Muscle layer of colon (tissue), 2 donors: ENCODE data around the gene RIMS3.

ENCODE experiments used
- H3K27ac ChIP-seq: one replicate; pipeline ENCODE4 v1.7.0; 2013; ENCODE audit warnings: low read depth, mild to moderate bottlenecking, low read length, moderate library complexity
- H3K27me3 ChIP-seq, 2 donors: one replicate each; pipeline ENCODE4 v1.7.0; 2013; ENCODE audit warnings: low read length in 2 of 2, mild to moderate bottlenecking in 2 of 2; ENCODE audit not compliant: insufficient read depth in 2 of 2, control insufficient read depth in 1 of 2
- H3K36me3 ChIP-seq: one replicate; pipeline ENCODE4 v1.7.0; 2013; ENCODE audit warnings: mild to moderate bottlenecking, low read length; ENCODE audit not compliant: insufficient read depth
- H3K4me1 ChIP-seq: one replicate; pipeline ENCODE4 v1.7.0; 2013; ENCODE audit warnings: mild to moderate bottlenecking, low read length; ENCODE audit not compliant: insufficient read depth
- H3K4me3 ChIP-seq, 2 donors: one replicate each; pipeline ENCODE4 v1.7.0; 2013; ENCODE audit warnings: low read length in 2 of 2, low read depth in 1 of 2, mild to moderate bottlenecking in 1 of 2, moderate library complexity in 1 of 2
- H3K9ac ChIP-seq: one replicate; pipeline ENCODE4 v1.7.0; 2013; ENCODE audit warnings: low read length
- H3K9me3 ChIP-seq: one replicate; pipeline ENCODE4 v1.7.0; 2013; ENCODE audit warnings: mild to moderate bottlenecking, low read length
- donor health status: abdominal sarcoma.
- donor health status: Adenocarcinoma of cecum.

The RIMS3 gene

DNA sequence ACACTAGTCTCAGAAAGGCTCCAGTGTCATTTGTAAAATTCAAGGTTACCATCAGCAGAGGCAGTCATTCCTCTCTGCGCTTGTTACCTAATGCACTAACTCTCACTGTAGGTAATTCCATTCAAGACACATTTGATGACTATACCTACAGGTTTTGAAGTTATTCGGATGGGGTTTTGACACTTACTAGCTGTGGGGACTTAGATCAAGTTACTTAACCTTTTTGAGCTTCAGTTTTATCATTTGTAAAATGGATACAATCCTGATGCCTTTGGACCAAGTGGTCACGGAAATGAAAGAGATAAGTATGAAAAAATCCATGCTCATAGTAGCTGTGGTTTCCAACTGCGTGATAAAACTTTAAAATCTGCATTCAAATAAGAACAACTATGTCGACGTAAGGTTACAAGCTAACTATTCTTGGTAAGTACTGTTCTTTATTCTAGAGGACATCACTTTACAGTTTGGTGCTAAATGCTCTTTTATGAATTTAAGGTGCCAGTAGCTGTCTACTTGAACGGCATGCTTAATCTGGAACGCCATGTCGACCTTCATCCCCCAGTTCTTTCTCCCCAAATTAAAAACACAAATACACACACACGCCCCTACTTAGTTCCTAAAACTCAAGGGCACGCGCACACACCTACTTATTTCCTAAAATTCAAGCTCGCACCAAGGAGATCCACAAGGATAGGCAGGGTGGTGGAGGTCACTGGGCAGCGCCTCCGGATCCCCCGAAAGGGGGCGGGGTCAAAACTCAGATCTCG is 25.5 kb upstream of the RIMS3 start:
- no peaks in the 10 kb centered on the region for H3K9me3 ChIP-seq
- peaks cover 18% of the 10 kb centered on the region for H3K4me1 ChIP-seq
- H3K27me3 ChIP-seq, result no peaks in the 10 kb centered on the region
- peak overlapping the region; percentile 99 for H3K27ac ChIP-seq
- H3K9ac ChIP-seq, result peak overlapping the region; percentile 18
- peak overlapping the region; percentile 94 for H3K4me3 ChIP-seq
- peaks cover 8% of the 10 kb centered on the region for H3K36me3 ChIP-seq

- Histone ChIP-seq H3K36me3 (peaks cover 10% of the 10 kb centered on the region), H3K4me1 (peaks cover 18% of the 10 kb centered on the region), H3K27ac (no peak overlapping the region)
These were observed 24.3 kb upstream of the RIMS3 start for GRCh38 chr1:40689737-40690136.

DNA sequence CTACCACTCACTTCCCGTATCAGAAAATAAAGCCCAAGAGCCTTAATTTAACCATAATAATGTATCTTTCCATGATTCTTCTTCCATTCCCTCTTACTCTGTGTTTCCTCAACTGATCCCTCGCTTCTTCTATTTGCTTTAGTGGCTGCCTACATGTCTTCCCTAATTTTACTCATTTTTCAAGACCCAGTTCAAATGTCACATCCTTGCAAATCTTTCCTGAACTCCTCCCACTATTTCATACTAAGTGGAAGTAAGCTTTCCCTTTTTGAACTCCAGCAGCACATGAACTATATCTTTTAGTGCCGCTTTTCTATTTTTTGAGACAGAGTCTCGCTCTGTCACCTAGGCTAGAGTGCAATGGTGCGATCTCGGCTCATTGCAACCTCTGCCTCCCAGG is 22.2 kb upstream of the RIMS3 start:
- H3K4me1 ChIP-seq, result peaks cover 11% of the 10 kb centered on the region
- peaks cover 10% of the 10 kb centered on the region for H3K36me3 ChIP-seq
- H3K27me3 ChIP-seq, result no peaks in the 10 kb centered on the region
- H3K27ac ChIP-seq, result no peak overlapping the region
- H3K4me3 ChIP-seq, result no peak overlapping the region
- no peak overlapping the region for H3K9ac ChIP-seq
- H3K9me3 ChIP-seq, result no peaks in the 10 kb centered on the region

More at GRCh38 chr1:40689737-40690136, 24.3 kb upstream of the RIMS3 start:
- H3K9me3 ChIP-seq, result no peaks in the 10 kb centered on the region
- no peak overlapping the region for H3K4me3 ChIP-seq
- H3K9ac ChIP-seq, result no peak overlapping the region
- H3K27me3 ChIP-seq, result no peaks in the 10 kb centered on the region

GRCh38 chr1:40687059-40687458 is 21.6 kb upstream of the RIMS3 start:
- peaks cover 10% of the 10 kb centered on the region for H3K36me3 ChIP-seq

GRCh38 chr1:40684669-40685068 is 19.2 kb upstream of the RIMS3 start:
- Histone ChIP-seq H3K4me1 (no peaks in the 10 kb centered on the region), H3K4me3 (no peak overlapping the region), H3K27ac (no peak overlapping the region), H3K36me3 (peaks cover 10% of the 10 kb centered on the region), H3K9ac (no peak overlapping the region), H3K27me3 (no peaks in the 10 kb centered on the region), H3K9me3 (no peaks in the 10 kb centered on the region)

More at GRCh38 chr1:40687059-40687458, 21.6 kb upstream of the RIMS3 start:
- no peak overlapping the region for H3K4me3 ChIP-seq
- H3K4me1 ChIP-seq, result peaks cover 5% of the 10 kb centered on the region
- H3K27ac ChIP-seq, result no peak overlapping the region
- no peak overlapping the region for H3K9ac ChIP-seq
- no peaks in the 10 kb centered on the region for H3K9me3 ChIP-seq
- no peaks in the 10 kb centered on the region for H3K27me3 ChIP-seq

DNA sequence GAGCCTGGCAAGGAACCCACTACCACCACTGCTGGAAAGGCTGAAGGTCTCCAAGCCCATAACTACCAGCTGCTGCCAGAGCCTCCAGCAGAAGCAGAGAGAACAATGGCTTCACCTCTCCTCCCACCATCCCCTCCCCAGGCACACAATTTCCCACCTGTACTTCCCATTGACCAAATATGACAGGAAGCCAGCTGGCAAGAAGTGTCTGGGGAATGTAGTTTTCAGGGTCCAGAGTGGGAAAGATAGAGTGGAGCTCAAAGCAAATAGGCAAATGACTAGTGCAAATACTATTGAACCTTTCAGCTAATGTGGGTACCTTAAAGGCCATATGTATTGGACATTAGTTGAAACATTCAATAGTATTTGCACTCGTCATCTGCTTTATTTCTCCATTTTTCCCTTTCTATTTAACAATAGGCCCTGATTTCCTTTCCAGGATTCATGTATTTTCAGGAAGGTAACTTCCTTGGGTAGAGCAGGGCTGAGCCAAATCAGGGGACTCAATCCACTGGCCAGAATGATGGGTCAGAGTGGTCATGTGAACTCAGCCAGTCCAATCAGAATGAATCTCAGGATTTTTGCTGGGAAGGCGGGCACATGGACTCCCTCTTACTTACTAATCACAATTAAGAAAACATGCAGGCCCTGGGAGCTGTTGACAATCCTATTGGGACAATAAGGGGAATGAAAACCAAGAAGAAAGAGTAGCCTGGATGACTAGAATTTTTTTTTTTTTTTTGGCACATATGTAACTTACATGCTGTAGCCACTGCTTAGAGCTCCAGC is 13.9 kb upstream of the RIMS3 start:
- no peaks in the 10 kb centered on the region for H3K9me3 ChIP-seq
- H3K4me3 ChIP-seq, result no peak overlapping the region
- no peaks in the 10 kb centered on the region for H3K27me3 ChIP-seq
- H3K9ac ChIP-seq, result no peak overlapping the region
- no peak overlapping the region for H3K27ac ChIP-seq
- no peaks in the 10 kb centered on the region for H3K36me3 ChIP-seq
- H3K4me1 ChIP-seq, result no peaks in the 10 kb centered on the region

DNA sequence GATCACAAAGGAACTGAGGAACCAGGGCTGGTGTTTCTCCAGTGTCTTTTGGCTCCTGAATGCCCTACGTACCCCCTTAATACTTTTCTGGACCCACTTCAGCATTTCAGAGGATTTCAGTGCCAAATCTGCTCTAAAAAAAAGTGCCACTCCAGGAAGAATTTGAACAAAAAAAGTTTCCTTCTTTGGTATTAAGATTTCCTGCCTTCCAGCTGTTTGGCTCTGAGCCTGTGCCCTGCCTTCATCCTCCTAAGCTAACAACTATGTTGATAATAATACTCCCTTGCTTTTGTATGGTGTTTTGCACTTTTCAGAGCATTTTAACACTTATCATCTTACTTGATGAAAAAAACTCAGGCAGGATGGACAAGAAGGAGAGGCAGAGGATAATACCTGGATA is 11.0 kb upstream of the RIMS3 start:
- no peaks in the 10 kb centered on the region for H3K4me1 ChIP-seq

GRCh38 chr1:40673452-40673851 is 8.0 kb upstream of the RIMS3 start:
- no peaks in the 10 kb centered on the region for H3K27me3 ChIP-seq

More for the DNA sequence above, 11.0 kb upstream of the RIMS3 start:
- Histone ChIP-seq H3K36me3 (no peaks in the 10 kb centered on the region), H3K27ac (no peak overlapping the region), H3K9me3 (no peaks in the 10 kb centered on the region), H3K9ac (no peak overlapping the region), H3K4me3 (no peak overlapping the region), H3K27me3 (no peaks in the 10 kb centered on the region)

DNA sequence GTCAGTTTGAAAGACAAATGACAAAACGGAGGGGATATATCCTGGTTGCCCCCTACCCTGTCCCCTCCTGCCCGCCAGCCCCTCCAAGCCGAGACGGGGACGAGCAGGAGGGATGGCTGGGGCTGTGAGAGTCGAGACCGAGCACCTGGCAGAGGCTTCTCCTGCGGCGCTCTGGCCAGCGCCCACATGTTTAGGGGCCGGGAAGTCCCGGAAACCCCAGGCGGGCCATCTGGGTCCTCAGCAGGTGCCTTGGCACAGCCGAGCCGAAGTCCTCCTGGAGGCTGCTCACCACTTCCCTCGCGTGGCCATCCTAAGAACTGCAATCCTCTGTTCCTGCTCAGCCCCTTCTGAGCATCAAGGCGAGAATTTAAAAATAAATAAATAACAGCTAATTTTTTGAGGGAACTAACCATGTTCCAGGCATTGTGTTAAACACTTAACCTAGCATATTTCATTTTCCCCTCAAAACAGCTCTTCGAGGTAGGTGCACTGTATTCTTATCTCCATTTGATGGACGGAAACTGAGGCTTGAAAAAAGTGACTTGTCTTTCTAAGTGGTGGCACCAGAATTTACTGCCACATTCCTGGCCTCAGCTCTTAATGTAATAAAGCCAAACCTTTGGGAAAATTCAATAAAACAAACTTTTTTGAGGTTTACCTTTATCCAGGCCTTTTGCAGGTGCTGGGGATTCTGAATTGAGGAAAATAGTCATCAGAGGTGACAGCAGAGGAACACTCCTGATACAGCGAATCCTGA is 3.5 kb upstream of the RIMS3 start:
- no peaks in the 10 kb centered on the region for H3K27me3 ChIP-seq
- no peak overlapping the region for H3K27ac ChIP-seq
- H3K9ac ChIP-seq, result no peak overlapping the region
- H3K4me1 ChIP-seq, result peaks cover 9% of the 10 kb centered on the region
- H3K36me3 ChIP-seq, result no peaks in the 10 kb centered on the region
- no peak overlapping the region for H3K4me3 ChIP-seq
- no peaks in the 10 kb centered on the region for H3K9me3 ChIP-seq

More at GRCh38 chr1:40673452-40673851, 8.0 kb upstream of the RIMS3 start:
- H3K36me3 ChIP-seq, result no peaks in the 10 kb centered on the region
- H3K27ac ChIP-seq, result no peak overlapping the region
- no peaks in the 10 kb centered on the region for H3K9me3 ChIP-seq
- no peaks in the 10 kb centered on the region for H3K4me1 ChIP-seq
- H3K9ac ChIP-seq, result no peak overlapping the region
- H3K4me3 ChIP-seq, result no peak overlapping the region

- no peaks in the 10 kb centered on the region for H3K9me3 ChIP-seq
- H3K4me1 ChIP-seq, result peaks cover 9% of the 10 kb centered on the region
- no peaks in the 10 kb centered on the region for H3K36me3 ChIP-seq
- no peak overlapping the region for H3K27ac ChIP-seq
- H3K4me3 ChIP-seq, result peak overlapping the region in 1 of 2 donors; percentile 57
- H3K9ac ChIP-seq, result no peak overlapping the region
- H3K27me3 ChIP-seq, result no peaks in the 10 kb centered on the region
These were observed 691 bp downstream of the RIMS3 start for GRCh38 chr1:40664791-40665190.

- Histone ChIP-seq H3K27ac (no peak overlapping the region), H3K4me3 (no peak overlapping the region), H3K36me3 (no peaks in the 10 kb centered on the region), H3K9ac (no peak overlapping the region), H3K4me1 (peaks cover 9% of the 10 kb centered on the region), H3K27me3 (no peaks in the 10 kb centered on the region), H3K9me3 (no peaks in the 10 kb centered on the region)
These were observed 1.3 kb downstream of the RIMS3 start for GRCh38 chr1:40664167-40664537.
